ENCODE data around the gene BFSP1.

GRCh38 chr20:17500826-17501225, 30.4 kb downstream of the BFSP1 start:
- no peak for TF ChIP-seq CTCF (IDR thresholded peaks at IDR 0.05; ENCODE audit: insufficient read depth, low read depth, low read length)
- TF ChIP-seq EZH2 (IDR thresholded peaks at IDR 0.05; ENCODE audit: insufficient read depth, low read length), result no peak

Measured in astrocyte (in vitro differentiated cells and primary cell).